HepG2 (cell line): ENCODE results near the gene WWTR1. TPM values are rescaled to one million over a fixed set of nuclear protein-coding genes. Genes with fewer than 3 reads are reported as not detected.

Experiments
- ATAC-seq: fragments of 200-7000 bp; cut with Tn5 transposase; 3 replicates; pipeline ENCODE4 v1.9.1; 2020; ENCODE audit warnings: mild to moderate bottlenecking, moderate library complexity
- BruUV-seq: library from RNA; stranded (reverse); fragments of 400-500 nt; replicated peaks from 2 replicates; lab custom pipeline; 2021; lab: Mats Ljungman, UMichigan
- CTCF ChIA-PET: fragments of 300-600 bp; formaldehyde crosslinking; extraction: SDS; loops from one replicate; lab custom pipeline; 2021; ENCODE audit warnings: low total read pairs, inconsistent platforms, low intra/inter-chr PET ratio; lab: Yijun Ruan, JAX
- POLR2A ChIA-PET: fragments of 350-600 bp; sonication (Branson Sonifier 250); formaldehyde crosslinking; loops from one replicate; lab custom pipeline; 2020; ENCODE audit warnings: antibody characterized with exemption, inconsistent platforms; lab: Yijun Ruan, JAX
- DNase-seq: peaks from one replicate; pipeline ENCODE4 v3.0.0-alpha.2; 2015; ENCODE audit warnings: low spot score
- FAIRE-seq: peaks from 3 replicates; lab custom pipeline; 2011; peaks lifted over from hg19 to GRCh38; lab: Jason Lieb, UNC
- H2AFZ ChIP-seq: one replicate; pipeline ENCODE4 v1.6.1; 2011; ENCODE audit warnings: low read length, inconsistent platforms
- H3K27ac ChIP-seq: fragments of 300-600 bp; 3 replicates; pipeline ENCODE4 v1.8.0; 2011; ENCODE audit warnings: mixed run types, mild to moderate bottlenecking, mixed read lengths, low read length, inconsistent platforms; ENCODE audit not compliant: insufficient read depth; ENCODE audit errors: extremely low read length
- H3K27me3 ChIP-seq, 2 experiments: fragments of 200-600 bp in 1 of 2; 2 replicates in 1 of 2; 3 replicates in 1 of 2; pipeline versions ENCODE4 v1.6.0 to v1.8.0; 2011; ENCODE audit warnings: low read length in 2 of 2, mild to moderate bottlenecking in 2 of 2, moderate library complexity in 2 of 2, inconsistent platforms in 1 of 2; ENCODE audit not compliant: insufficient read depth in 2 of 2, control insufficient read depth in 1 of 2
- H3K36me3 ChIP-seq, 2 experiments: fragments of 200-600 bp in 1 of 2; replicated peaks in 1 of 2; 2 replicates in 1 of 2; 3 replicates in 1 of 2; pipeline versions ENCODE4 v1.5.1 to v1.8.0; 2011; ENCODE audit warnings: low read length in 2 of 2, inconsistent platforms in 1 of 2; ENCODE audit not compliant: insufficient read depth in 2 of 2, control insufficient read depth in 1 of 2
- H3K4me1 ChIP-seq: 2 replicates; pipeline ENCODE4 v1.5.1; 2012; ENCODE audit warnings: low read length, inconsistent platforms; ENCODE audit not compliant: insufficient read depth
- H3K4me2 ChIP-seq: 2 replicates; pipeline ENCODE4 v1.6.0; 2011; ENCODE audit warnings: low read depth, low read length, inconsistent platforms
- H3K4me3 ChIP-seq, 3 experiments: fragments of 200-600 bp in 1 of 3; sonication (generic), shearing (Covaris generic) in 1 of 3; replicated peaks in 1 of 3; 2 replicates each; pipeline ENCODE4 v1.5.1; 2011 to 2016; ENCODE audit warnings: low read length in 3 of 3, inconsistent platforms in 2 of 3, low read depth in 2 of 3, mild to moderate bottlenecking in 2 of 3, control low read depth in 1 of 3, mixed read lengths in 1 of 3; ENCODE audit not compliant: insufficient read depth in 1 of 3
- H3K79me2 ChIP-seq: one replicate; pipeline ENCODE4 v1.6.1; 2011; ENCODE audit warnings: low read length, inconsistent platforms; ENCODE audit not compliant: insufficient read depth
- H3K9ac ChIP-seq: 2 replicates; pipeline ENCODE4 v1.6.0; 2011; ENCODE audit warnings: mild to moderate bottlenecking, low read depth, low read length, inconsistent platforms; ENCODE audit not compliant: insufficient read depth
- H3K9me3 ChIP-seq: 2 replicates; pipeline ENCODE4 v1.5.1; 2012; ENCODE audit warnings: mild to moderate bottlenecking, low read length
- H4K20me1 ChIP-seq: 2 replicates; pipeline ENCODE4 v1.6.0; 2011; ENCODE audit warnings: inconsistent platforms, mild to moderate bottlenecking, low read length, moderate library complexity; ENCODE audit not compliant: insufficient read depth
- DR1 ChIP-seq: sonication (generic); formaldehyde crosslinking; IDR thresholded peaks from 2 replicates; pipeline ENCODE4 v1.8.0; 2021; ENCODE audit warnings: mild to moderate bottlenecking, missing genetic modification reagents, inconsistent platforms
- EEA1 ChIP-seq: sonication (generic); formaldehyde crosslinking; IDR thresholded peaks from 2 replicates; pipeline ENCODE4 v1.5.1; 2020; ENCODE audit warnings: mild to moderate bottlenecking, missing genetic modification reagents, borderline replicate concordance
- ELF1 ChIP-seq: sonication (generic); formaldehyde crosslinking; IDR thresholded peaks from 2 replicates; pipeline ENCODE4 v1.4.0; 2020; ENCODE audit warnings: missing genetic modification reagents
- FOXK1 ChIP-seq: sonication (generic); formaldehyde crosslinking; IDR thresholded peaks from 2 replicates; pipeline ENCODE4 v1.4.0; 2020; ENCODE audit warnings: low read depth, missing genetic modification reagents, borderline replicate concordance
- HMGA1 ChIP-seq: sonication (generic); formaldehyde crosslinking; conservative IDR thresholded peaks from 2 replicates; pipeline ENCODE4 v1.4.0; 2020; ENCODE audit warnings: missing genetic modification reagents
- HOXA7 ChIP-seq: sonication (generic); formaldehyde crosslinking; IDR thresholded peaks from 2 replicates; pipeline ENCODE4 v1.8.1; 2022; ENCODE audit warnings: mild to moderate bottlenecking, missing genetic modification reagents, moderate library complexity
- MATR3 ChIP-seq: sonication (generic); formaldehyde crosslinking; IDR thresholded peaks from 2 replicates; pipeline ENCODE4 v1.4.0; 2020; ENCODE audit warnings: missing genetic modification reagents
- MXD4 ChIP-seq: IDR thresholded peaks from 2 replicates; pipeline ENCODE4 v1.6.1; 2016; ENCODE audit warnings: mild to moderate bottlenecking, missing biosample characterization, missing genetic modification reagents
- PRDM10 ChIP-seq: sonication (generic); formaldehyde crosslinking; IDR thresholded peaks from 2 replicates; pipeline ENCODE4 v1.4.0; 2020; ENCODE audit warnings: low read depth, missing genetic modification reagents
- UBTF ChIP-seq: sonication (generic); formaldehyde crosslinking; IDR thresholded peaks from 2 replicates; pipeline ENCODE4 v1.4.0; 2020; ENCODE audit warnings: mild to moderate bottlenecking, missing genetic modification reagents
- ZFP1 ChIP-seq: IDR thresholded peaks from 2 replicates; pipeline ENCODE4 v1.6.1; 2016
- ZMYM4 ChIP-seq: sonication (generic); formaldehyde crosslinking; IDR thresholded peaks from 2 replicates; pipeline ENCODE4 v1.8.1; 2023; ENCODE audit warnings: mild to moderate bottlenecking, missing genetic modification reagents
- ZNF253 ChIP-seq: sonication (generic); formaldehyde crosslinking; IDR thresholded peaks from 2 replicates; pipeline ENCODE4 v1.8.0; 2022; ENCODE audit warnings: mild to moderate bottlenecking, missing genetic modification reagents, borderline replicate concordance
- ZNF264 ChIP-seq: sonication (generic); formaldehyde crosslinking; IDR thresholded peaks from 2 replicates; pipeline ENCODE4 v1.4.0; 2020; ENCODE audit warnings: missing genetic modification reagents
- ZNF616 ChIP-seq: sonication (generic); formaldehyde crosslinking; IDR thresholded peaks from 2 replicates; pipeline ENCODE4 v1.5.0; 2020; ENCODE audit warnings: low read depth, mild to moderate bottlenecking, missing genetic modification reagents
- ZNF749 ChIP-seq: sonication (generic); formaldehyde crosslinking; IDR thresholded peaks from 2 replicates; pipeline ENCODE4 v1.8.0; 2022; ENCODE audit warnings: mild to moderate bottlenecking, missing genetic modification reagents, moderate library complexity, borderline replicate concordance
- WGBS: methylation state at CpG from one replicate; pipeline ENCODE4 v1.1.6; 2017; ENCODE audit warnings: low lambda C conversion rate; 5-methylcytosine and 5-hydroxymethylcytosine counted together
- in situ Hi-C: cut with HindIII; loops from 2 replicates; pipeline ENCODE4 v1.10.0; 2017; ENCODE audit warnings: low pct_unique_long_range_greater_than_20kb; ENCODE audit not compliant: extremely low pct_ligation_motif_present
- intact Hi-C: fragments of 100-400 bp; cut with micrococcal nuclease; formaldehyde crosslinking; loops from one replicate; pipeline ENCODE4 v1.10.0; 2022; ENCODE audit not compliant: unreplicated experiment
- polyA plus RNA-seq, 8 experiments: library from polyadenylated mRNA; depleted of rRNA in 3 of 8; stranded (reverse) in 7 of 8; unstranded in 1 of 8; fragments of >200 nt; fragmentation: Illumina TruSeq in 4 of 8; extraction: Trizol in 4 of 8; gene quantifications; 2 replicates each; pipeline versions ENCODE4 v1.2.1 to v1.2.3, GENCODE V29; 2011 to 2016; ENCODE audit warnings: low read depth in 4 of 8, missing spikeins in 1 of 8, mixed read lengths in 1 of 8; ENCODE audit not compliant: insufficient read depth in 1 of 8
- total RNA-seq, 5 experiments: library from RNA; depleted of rRNA; stranded (reverse); fragments of >200 nt; fragmentation: Illumina TruSeq; extraction: Trizol; gene quantifications; 2 replicates each; pipeline ENCODE4 v1.2.3, GENCODE V29; 2016; ENCODE audit warnings: low read depth in 1 of 5
- TF ChIP-seq, protein P1 (sequence below): sonication (generic); formaldehyde crosslinking; IDR thresholded peaks from 2 replicates; pipeline ENCODE4 v1.8.0; 2022; ENCODE audit warnings: low read depth, missing genetic modification reagents

Gene WWTR1
- total and polyA plus RNA-seq, 2 of the 13 experiments (the other 11 are each of a cell fraction or from before 2014, with no cell fraction given): 19.7 to 139 TPM

GRCh38 chr3:149563114-149563513 lies 94.7 kb downstream of the WWTR1 start:
- no peak overlapping the region for H2AFZ ChIP-seq
- in situ Hi-C loops (no loop called here), intact Hi-C loops (no loop called here)
- POLR2A ChIA-PET: no interaction called here
- TF ChIP-seq ZNF749 (no peak), UBTF (CRISPR knock-in tag) (no peak), ZNF616 (CRISPR knock-in tag) (no peak), ZMYM4 (CRISPR knock-in tag) (no peak), HMGA1 (CRISPR knock-in tag) (no peak), ELF1 (CRISPR knock-in tag) (no peak), DR1 (CRISPR knock-in tag) (no peak), MXD4 (CRISPR knock-in tag) (no peak), EEA1 (CRISPR knock-in tag) (no peak), PRDM10 (no peak), ZNF264 (CRISPR knock-in tag) (no peak), MATR3 (CRISPR knock-in tag) (no peak), ZFP1 (CRISPR knock-in tag) (no peak), ZNF253 (no peak), HOXA7 (CRISPR knock-in tag) (no peak), FOXK1 (CRISPR knock-in tag) (no peak)
- TF ChIP-seq, protein P1, sequence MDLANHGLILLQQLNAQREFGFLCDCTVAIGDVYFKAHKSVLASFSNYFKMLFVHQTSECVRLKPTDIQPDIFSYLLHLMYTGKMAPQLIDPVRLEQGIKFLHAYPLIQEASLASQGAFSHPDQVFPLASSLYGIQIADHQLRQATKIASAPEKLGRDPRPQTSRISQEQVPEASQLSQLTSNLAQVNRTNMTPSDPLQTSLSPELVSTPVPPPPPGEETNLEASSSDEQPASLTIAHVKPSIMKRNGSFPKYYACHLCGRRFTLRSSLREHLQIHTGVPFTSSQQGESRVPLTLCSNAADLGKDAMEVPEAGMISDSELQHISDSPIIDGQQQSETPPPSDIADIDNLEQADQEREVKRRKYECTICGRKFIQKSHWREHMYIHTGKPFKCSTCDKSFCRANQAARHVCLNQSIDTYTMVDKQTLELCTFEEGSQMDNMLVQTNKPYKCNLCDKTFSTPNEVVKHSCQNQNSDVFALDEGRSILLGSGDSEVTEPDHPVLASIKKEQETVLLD (CRISPR knock-in tag): no peak
- no peaks in the 10 kb centered on the region for H3K27me3 ChIP-seq
- WGBS: 95% methylated on average over 5 of the region's 5 CpGs
- DNase-seq (no peak), ATAC-seq (no peak), FAIRE-seq (no peak)
- H3K36me3 ChIP-seq: peaks cover 6 to 63% of the 10 kb centered on the region in 2 experiments; a peak in 4 of 5 replicates
- CTCF ChIA-PET: no interaction called here
- H3K27ac ChIP-seq: no peak overlapping the region
- BruUV-seq: no TSS peak
- no peaks in the 10 kb centered on the region for H3K4me1 ChIP-seq
- peaks cover 31% of the 10 kb centered on the region; the same call in 1 of the 2 replicates for H4K20me1 ChIP-seq
- no peak overlapping the region for H3K9ac ChIP-seq
- no peaks in the 10 kb centered on the region for H3K9me3 ChIP-seq
- H3K4me2 ChIP-seq: no peak overlapping the region
- no peak overlapping the region for H3K4me3 ChIP-seq
- H3K79me2 ChIP-seq: peaks cover 70% of the 10 kb centered on the region
